Gastrocnemius medialis (tissue), 4 donors: ENCODE data around the gene ZNF839.

Source experiments
- POLR2A ChIP-seq, 2 donors: fragments of 450-650 bp; IDR thresholded peaks; one replicate each; pipeline ENCODE4 v1.6.1; 2017; ENCODE audit warnings: antibody characterized with exemption in 2 of 2, mild to moderate bottlenecking in 2 of 2, moderate library complexity in 2 of 2
- TF ChIP-seq, protein P1 (sequence below), 5 experiments: fragments of 450-650 bp in 3 of 5; fragments of 200-600 bp in 2 of 5; sonication (generic) in 2 of 5; IDR thresholded peaks in 4 of 5; conservative IDR thresholded peaks in 1 of 5; 1 replicate in 4 of 5; 2 replicates in 1 of 5; pipeline ENCODE4 v1.5.1; 2016 to 2019; ENCODE audit warnings: antibody characterized with exemption in 5 of 5, mild to moderate bottlenecking in 3 of 5, moderate library complexity in 3 of 5

DNA sequence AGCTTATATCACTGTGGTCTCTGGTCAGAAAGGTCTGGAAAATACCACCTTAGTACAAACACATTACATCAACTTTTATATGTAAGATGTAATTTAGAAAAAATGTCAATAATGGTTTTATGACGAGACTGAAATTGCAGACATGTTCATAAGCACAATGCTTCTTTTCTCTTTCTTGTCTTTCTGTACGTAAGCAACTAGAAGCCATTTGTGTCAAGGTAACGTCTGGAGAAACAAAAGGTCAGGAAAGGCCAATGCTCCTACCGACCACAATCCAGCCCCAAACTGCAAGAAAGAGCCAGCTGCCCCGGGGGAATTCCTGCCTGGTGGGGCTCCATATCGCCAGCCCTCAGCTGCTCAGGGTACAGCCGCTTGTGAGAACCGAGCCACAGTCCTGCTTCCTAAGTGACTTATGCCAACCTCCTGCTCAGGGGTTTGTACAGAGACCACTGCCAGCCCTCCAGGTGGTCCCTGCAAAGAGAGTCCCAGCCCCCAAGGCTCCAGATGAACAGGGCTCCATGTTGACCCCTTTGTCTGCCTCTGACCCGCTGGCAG is 6.3 kb downstream of the ZNF839 start:
- TF ChIP-seq, protein P1, sequence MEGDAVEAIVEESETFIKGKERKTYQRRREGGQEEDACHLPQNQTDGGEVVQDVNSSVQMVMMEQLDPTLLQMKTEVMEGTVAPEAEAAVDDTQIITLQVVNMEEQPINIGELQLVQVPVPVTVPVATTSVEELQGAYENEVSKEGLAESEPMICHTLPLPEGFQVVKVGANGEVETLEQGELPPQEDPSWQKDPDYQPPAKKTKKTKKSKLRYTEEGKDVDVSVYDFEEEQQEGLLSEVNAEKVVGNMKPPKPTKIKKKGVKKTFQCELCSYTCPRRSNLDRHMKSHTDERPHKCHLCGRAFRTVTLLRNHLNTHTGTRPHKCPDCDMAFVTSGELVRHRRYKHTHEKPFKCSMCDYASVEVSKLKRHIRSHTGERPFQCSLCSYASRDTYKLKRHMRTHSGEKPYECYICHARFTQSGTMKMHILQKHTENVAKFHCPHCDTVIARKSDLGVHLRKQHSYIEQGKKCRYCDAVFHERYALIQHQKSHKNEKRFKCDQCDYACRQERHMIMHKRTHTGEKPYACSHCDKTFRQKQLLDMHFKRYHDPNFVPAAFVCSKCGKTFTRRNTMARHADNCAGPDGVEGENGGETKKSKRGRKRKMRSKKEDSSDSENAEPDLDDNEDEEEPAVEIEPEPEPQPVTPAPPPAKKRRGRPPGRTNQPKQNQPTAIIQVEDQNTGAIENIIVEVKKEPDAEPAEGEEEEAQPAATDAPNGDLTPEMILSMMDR (IDR thresholded peaks at IDR 0.05 in 4 of 5, conservative IDR thresholded peaks at IDR 0.05 in 1 of 5), result no peak
- no peak for TF ChIP-seq POLR2A (IDR thresholded peaks at IDR 0.05)
